NOMO-1 (cell line): ENCODE data around the gene CFAP299.
A peak's percentile ranks its signal among the peaks of the same experiment; 100 is the strongest.

ENCODE experiments used
- DNase-seq, 2 experiments: peaks; one replicate each; lab custom pipeline; 2025; ENCODE audit not compliant: unreplicated experiment in 2 of 2; lab: John Stamatoyannopoulos, UW

The CFAP299 gene

DNA sequence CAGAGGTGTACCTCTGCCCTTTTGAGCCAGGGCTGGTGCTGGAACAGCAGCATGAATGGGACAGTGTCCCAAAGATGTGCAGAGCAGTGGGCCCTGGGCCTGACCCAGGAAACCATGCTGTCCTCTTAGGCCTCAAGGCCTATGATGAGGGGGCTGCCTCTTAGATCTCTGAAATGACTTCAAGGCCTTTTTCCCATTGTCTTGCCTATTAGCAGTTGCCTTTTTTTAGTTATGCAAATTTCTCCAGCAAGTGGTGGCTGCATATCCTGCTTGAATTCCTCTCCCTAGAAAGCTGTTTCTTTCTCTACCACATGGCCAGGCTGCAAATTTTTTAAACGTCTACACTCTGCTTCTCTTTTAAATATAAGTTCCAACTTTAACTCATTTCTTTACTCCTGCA, 160.3 kb downstream of the CFAP299 start:
- no peak for DNase-seq

DNA sequence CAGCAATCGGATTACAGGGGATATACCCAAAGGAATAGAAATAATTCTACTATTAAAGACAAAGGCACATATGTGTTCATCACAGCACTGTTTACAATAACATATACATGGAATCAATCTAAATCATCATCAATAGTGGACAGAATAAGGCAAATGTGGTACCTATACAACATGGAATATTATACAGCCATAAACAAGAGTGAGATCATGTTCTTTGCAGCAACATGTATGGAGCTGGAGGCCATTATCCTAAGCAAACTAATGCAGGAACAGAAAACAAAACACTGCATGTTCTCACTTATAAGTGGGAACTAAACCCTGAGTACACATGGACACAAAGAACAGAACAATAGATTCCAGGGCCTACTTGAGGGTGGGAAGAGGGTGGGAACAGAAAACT, 163.2 kb downstream of the CFAP299 start:
- DNase-seq = no peak

DNA sequence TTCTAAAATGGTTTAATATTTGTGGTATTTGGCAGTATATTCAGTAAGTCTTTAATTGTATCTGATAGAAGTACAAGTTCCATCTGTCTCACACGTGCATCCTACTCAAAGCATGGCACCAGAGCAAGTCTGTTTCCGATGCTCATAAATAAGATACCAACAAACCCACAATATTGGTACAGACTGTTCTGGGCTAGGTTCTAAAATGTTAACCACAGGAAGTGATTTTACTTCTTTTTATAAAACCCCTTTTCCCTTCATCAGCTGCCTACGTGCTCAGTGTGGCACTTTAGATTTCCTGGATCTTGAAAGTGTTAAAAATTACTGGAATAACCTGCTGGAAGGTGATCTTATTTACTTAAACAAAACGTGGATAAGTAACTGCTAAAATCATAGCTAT, 165.1 kb downstream of the CFAP299 start:
- peak in 1 of 2 experiments; percentile 60 for DNase-seq

DNA sequence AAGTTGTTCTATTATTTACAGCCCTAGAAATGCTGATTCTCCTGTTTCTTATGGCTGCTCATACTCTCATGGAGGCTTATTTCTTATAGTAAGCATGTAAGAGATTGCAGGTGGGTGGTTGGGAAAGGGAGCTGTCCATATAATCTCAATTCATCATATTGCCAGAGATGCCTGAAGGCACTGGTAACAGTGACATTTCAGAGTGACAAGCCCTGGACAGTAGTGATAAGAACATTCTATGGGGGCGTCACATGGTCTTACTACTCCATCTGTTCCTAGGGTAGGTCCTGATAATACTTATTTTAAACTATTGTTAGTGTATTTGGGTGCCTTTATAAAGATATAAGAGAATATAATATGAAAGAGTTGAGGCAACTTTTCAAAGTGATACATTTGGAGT, 171.5 kb downstream of the CFAP299 start:
- no peak for DNase-seq

DNA sequence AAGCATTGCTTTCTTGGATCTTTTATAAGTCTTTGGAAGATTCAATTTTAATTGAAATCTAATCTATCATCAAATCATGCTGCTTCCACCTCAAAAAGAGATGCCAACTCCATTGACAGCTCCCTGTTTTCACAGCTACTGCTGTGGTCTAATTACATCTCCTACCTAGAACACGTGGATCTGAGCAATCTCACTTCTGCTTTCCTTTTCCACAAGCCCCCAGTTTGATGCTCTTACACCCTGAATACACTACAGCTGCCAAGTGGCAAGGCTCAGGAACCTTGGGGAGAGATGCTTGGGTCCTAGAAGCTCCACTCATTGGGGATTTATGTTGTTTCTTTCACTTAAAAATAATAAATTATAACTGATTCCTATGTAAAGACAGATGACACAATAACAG, 172.0 kb downstream of the CFAP299 start:
- DNase-seq = no peak

DNA sequence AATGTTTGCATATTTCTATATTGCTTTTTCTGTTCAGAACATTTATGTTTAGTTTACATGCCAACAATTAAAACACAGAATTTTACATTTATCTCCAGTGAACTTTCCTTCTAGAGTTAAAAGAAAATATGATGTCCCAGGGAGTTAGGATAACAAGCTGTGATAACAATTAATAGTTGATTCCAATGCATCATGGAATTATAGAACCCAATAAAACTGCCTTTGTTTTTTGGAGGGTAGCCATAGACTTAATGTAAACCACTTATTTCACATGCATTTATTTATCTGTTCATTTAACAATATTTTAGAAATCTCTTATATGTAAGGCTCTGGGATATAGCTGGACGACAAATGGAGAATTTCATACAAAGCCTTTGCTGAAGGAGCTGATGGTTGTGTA, 180.0 kb downstream of the CFAP299 start:
- no peak for DNase-seq

DNA sequence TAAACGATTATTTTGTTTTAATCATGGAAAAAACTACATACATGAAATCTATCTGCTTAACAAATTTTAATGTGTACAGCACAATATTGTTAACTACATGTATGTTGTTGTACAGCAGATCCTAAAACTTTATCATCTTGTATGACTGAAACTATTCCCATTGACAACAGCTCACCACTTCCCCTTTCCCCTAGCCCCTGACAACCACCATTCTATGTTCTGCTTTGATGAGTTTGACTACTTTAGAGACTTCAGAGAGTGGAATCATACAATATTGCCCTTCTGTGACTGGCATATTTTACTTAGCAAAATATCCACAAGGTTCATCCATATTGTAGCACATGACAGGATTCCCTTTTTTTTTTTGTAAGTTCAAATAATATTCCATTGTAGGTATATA, 185.9 kb downstream of the CFAP299 start:
- DNase-seq = peak in 1 of 2 experiments; percentile 20

DNA sequence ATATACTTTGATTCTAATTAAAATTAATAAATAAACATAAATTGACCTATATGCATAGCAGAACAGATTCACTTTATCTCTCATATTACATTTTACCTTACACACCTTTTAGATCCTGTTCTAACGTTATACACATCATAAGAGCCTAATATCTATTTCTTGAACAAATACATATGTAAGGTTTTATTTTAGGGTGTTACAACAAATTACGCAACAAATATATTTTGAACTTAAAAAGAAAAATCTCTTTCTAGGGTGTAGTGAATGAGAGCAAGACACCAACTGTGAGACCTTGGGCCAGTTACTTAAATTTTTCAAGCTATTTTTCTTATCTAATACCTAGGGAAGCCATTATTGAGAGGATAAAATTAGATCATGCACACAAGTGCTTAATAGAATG, 191.2 kb downstream of the CFAP299 start:
- no peak for DNase-seq

DNA sequence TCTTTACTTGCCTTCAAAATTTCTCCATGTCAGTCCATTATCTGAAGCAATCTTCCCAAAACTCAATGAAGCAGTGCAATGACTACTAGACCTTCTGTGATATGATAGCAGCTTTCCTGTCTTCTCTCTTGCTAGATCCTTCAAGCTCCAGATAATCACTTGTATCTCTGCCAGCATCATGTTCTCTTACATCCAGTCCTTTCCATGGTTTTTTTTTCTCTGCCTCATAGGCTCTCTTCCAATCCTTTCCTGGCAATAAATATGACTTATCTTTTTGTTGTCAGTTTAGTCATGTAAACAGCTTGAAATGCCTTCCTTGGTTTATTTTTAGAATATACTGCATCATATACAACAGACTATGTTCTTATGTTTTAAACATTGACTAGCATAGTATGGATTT, 193.5 kb downstream of the CFAP299 start:
- no peak for DNase-seq

DNA sequence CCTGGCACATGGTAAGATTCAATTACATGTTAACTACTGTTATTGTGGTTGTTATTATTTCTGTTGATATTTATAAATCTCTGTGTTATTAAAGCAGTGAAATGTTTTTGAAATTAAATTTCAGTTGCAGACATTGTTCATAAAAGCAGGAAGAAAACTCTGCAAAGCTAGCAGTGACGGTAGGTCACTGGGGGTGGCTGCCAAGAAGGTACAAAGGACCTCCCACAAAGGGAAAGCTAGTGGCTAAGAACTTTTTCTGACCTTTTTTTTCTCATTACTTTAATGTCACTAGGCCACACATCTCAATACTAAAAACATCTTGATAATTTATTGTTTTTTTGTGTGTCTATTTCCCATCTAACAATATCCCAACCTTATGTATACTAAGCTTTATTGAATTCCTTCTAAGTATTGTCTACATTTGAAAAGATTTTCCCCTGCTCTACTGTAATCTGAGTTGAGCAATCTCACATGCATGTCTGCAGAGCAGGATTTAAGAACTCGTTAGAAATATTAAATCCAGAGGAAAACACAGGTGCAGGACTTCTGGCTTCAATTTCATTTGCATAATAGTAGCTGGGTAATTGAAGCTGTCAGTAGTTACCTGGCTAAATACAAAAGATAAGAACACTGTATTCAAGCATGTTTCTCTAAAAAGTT, 197.3 kb downstream of the CFAP299 start:
- DNase-seq = no peak

DNA sequence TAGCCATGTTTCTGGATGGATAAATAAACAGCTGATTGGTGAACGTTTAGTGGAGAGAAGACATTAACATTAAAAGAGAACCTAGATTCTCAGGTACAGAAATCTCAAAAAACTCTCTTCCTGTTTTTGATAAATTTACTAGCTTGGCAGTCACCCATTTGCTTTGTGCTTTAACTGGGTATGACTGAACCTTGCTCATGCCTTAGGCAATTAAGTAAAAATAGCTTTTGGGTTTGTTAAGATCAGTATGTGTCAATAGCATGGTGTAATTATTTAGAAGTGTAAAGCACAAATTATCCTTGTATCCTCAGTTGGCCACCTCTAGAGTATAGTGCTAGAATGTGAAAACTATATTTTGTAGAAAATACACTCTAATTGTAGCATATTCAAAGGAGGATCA, 200.0 kb downstream of the CFAP299 start:
- DNase-seq = no peak

DNA sequence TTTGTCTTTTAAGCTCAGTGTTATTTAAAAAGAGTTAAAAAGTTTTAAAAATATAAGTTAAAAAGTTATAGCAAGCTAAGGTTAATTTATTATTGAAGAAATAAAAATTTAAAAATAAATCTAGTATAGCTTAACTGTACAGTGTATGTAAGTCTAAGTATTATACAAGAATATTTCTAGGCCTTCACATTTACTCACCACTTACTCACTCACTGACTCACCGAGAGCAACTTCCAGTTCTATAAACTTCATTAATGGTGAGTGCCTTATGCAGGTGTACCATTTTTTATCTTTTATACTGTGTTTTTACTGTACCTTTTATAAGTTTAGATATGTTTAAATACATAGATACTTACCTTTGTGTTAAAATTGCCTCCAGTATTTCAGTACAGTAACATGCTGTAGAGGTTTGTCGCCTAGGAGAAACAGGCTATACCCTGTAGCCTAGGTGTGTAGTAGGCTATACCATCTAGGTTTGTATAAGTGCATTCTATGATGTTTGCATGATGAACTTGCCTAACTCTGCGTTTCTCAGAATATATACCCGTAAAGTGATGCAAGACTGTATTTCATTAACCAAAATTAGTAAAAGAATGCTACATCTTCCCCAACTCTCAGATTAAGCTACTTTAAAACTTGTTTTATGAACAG, 202.9 kb downstream of the CFAP299 start:
- DNase-seq = no peak

DNA sequence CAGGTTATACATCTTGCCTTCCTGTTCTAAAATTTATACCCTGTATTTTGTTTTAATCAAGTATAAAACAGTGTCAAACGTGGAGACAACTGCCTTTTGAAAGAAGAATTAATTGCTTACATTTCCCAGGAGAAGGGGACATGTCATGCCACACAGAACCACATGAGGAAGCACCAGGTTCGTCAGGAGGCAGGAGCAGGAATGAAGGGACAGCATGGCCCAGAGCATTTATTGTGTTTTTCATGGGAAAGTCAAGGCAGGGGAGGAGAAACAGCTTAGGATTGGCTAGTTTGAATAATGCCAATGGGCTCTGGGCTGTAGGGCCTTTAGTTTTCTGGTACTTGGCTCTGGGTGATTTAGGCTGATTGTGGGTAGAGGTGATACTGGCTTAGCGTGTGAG, 203.7 kb downstream of the CFAP299 start:
- DNase-seq = no peak

DNA sequence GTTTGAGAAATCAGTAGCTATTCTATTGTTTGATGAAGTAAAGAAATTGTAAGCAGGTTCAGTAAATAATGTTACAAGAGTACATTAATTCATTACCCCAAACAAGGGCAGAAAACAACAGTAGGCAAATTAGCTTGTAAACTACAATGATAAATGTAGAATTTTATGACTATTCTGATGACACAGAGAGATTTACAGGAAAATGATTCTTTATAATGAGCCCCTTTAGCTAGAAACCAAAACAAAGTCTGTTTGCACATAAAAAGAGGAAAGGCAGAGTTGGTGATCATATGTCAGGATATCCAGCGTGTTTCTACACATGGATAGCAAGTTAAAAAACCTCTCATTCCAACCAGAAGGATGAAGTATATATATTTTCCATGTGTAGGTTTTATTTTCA, 204.8 kb downstream of the CFAP299 start:
- no peak for DNase-seq

DNA sequence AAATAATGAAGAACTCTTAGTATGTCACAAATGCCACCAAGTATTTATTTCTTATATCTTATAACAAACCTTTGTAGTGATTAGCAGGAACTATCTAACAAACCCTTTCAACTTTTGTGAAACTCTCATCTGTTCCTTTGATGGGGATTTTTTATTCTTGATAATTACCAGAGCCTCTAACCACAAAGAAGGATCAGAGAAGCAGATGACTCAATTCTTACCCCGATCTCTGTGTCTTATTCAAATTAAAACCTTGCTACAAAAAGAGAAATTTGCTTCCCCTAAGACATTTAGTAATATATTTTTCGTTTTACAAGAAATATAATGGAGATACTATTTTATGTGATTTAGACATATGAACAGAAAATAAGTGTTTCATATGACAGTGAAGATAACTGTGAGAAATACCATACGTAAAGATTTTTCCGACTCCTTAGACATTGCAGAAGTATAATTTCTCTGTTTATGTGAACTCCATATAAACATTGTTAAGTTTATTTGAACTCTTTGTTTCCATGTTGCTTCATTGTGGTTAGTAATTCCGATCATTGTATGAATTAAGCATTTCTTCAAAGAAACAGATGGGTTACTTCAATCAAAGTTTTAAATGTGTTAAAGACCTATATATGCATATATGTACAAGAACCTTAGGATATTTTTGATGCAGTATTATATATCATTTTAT, 205.4 kb downstream of the CFAP299 start:
- DNase-seq = no peak

DNA sequence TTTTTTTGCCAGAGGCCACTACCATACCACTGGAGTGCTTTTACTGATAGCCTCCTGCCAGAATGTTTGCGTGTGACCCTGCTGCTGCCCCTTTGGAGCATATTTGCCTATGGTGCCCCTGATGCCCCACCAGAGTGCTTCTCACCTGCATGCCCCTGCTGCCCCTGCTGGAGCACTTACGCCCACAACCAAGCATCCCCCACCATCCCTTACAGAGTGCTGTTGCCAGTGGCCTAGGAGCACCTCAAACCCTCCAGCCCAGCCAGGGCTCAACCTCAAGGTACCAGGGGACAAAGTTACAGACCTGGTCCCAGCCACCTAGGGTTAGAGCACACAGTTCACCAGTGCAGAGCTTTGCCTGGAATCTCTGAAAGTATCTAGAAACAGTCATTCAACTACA, 207.2 kb downstream of the CFAP299 start:
- no peak for DNase-seq

DNA sequence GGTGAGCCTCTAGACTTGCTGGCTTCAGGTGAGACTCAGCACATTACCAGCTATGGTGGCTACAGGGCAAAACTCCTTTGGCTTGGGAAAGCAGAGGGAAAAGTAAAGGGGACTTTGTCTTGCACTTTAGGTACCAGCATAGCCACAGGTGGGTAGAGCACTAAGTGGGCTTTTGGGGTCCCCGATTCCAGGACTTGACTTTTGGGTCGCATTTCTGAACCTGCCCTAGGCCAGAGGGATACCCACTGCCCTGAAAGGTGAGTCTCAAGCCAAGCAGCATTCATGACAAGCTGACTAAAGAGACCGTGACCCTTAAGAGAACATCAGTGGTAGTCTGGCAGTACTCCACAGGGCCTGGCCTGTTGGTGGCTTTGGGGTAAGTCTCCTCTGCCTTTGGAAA, 224.8 kb downstream of the CFAP299 start:
- no peak for DNase-seq

DNA sequence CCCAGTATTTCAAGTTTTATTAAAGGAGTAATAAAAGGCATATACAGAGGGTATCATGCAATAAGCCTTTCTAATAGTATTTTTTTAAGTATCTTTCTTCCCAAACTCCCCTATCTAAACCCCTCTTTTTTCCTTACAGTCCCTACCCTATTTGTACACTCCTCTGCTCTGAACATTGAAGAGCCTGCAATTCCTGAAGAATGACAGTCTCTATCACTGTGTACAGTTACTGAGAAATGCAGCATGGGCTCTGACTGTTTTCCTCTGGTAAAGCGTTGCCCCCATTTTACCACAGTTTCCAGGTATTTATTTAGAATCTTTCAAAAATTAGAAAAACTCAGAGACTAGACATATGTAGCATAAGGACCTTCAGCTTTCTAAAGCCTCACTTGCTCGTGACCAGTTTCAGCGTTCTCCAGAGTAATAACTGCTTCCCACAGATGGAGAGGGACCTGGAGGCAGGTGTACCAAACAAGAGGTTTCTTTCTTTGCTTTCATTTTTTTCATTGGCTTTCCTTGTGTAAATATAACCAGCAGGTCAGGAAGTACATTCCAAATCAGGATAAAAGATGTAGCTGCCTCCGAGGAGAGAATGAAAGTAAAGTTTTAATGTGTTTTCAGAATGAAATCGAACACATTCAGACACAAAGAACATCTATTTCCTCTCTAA, 230.8 kb downstream of the CFAP299 start:
- no peak for DNase-seq

DNA sequence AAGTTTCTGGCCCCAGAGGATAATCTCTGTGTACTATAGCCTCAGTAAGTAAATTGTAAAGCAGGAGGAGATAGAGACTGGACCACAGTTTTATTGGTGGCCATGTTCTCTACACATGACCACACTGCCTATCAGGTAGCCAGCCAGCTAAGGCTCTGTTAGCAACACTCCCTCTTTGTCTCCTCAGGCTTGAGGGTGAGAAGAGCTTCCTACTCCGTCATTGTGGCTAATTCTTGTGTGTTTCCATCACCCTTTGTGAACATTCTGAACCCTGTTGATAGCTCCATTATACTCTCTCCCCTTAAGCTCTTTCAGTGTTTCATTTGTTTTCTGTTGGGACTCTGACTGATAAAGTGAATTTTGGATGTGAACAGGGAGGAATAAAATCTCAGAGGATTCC, 233.4 kb downstream of the CFAP299 start:
- no peak for DNase-seq

DNA sequence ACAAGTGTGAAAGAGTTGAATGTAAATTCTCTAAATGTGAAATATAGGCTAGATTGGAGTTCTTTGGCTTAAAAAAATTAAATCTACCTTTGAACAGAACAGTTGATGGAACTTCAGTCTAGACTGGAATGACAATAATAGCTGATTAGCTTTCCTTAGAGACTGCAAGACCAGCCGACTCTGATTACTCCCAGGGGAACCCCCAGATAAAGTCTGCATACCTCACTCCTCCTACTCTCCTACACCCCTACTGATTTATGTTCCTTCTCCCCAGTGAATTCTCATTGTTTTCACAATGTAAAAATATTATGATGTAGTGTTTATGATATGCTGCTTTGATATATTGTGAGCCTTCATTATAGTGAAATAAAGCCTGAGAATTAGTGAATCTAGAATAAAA, 241.3 kb downstream of the CFAP299 start:
- DNase-seq = no peak

DNA sequence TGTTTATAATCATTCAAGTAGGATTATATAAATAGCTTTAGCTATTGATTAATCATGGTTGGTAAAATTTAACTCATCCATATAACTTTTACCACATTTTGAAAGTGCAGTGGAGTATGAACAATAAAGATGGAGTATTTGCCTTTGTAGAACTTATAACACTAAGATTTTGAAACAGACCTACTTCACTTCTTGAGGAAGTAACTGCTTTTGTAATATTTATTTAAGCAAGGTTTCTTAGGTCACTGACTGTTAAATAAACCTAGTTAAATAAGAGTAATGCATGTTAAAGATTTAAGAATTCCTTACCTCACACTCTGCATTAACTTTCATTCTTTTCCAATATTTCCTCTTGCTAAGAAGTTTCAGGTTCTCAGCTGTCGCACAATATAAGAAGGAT, 242.5 kb downstream of the CFAP299 start:
- DNase-seq = no peak

DNA sequence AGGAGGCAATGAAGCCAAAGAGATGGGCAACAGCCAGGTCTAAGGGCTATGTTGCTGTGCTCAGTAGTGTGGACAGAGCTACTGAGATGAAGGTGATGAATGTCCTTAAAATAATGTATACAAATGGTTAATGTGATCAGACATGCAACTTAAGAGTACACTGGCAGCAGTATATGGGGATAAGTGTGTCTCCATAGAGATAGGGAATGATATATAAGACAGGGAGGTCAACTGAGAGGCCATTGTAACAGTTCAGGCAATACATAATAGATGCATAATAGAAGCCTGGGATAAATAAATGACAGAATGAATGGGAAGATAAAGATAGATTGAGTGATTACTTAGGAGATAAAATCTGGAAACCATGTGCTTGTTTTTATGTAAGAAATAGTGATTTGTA, 250.0 kb downstream of the CFAP299 start:
- DNase-seq = no peak
